Right ventricle myocardium inferior (tissue), 1 donor: ENCODE data around the gene SLC25A24. TPM values are rescaled to one million over a fixed set of nuclear protein-coding genes. Genes with fewer than 3 reads are reported as not detected.
"Not testable (repeated sequence)": the region's sequence is repeated elsewhere in the genome, so short reads cannot be mapped to it uniquely, and the experiment has no call there.

Experiments used
- ATAC-seq: fragments of 200-7000 bp; cut with Tn5 transposase; one replicate; pipeline ENCODE4 v1.9.1; 2020; ENCODE audit warnings: mild to moderate bottlenecking, moderate library complexity
- DNase-seq: peaks from one replicate; pipeline ENCODE4 v3.0.0; 2021; ENCODE audit errors: missing footprints
- intact Hi-C: fragments of 100-400 bp; cut with DNase I; formaldehyde crosslinking; loops from one replicate; pipeline ENCODE4 v1.11.0; 2022
- long read RNA-seq: library from polyadenylated mRNA; unstranded; transcript quantifications from one replicate; pipeline ENCODE4 v2.0.0, GENCODE V29; 2021
- total RNA-seq: library from RNA; stranded (reverse); fragmentation: NEBNext Ultra II Directional; extraction: Animal tissue kit (Norgen Biotek cat#: 25700); gene quantifications from one replicate; pipeline ENCODE4 v1.2.1, GENCODE V29; 2021
- donor health status: DM: no; HTN: yes; CAD: no; lungs with severe emphysema.

SLC25A24 gene
- 18.5 TPM for total RNA-seq
- long read RNA-seq, full-length matches to known transcripts = 8 of 8 reads
- long read RNA-seq, partial matches to known transcripts = 0 of 8 reads
- long read RNA-seq, other reads (novel, unspliced or antisense) = 0 of 8 reads

- DNase-seq = peak; percentile 93
- intact Hi-C loops = loop anchor here (5.0 kb wide), 1 partner anchor 43 kb away; no protein-coding TSS in a partner anchor
- ATAC-seq = peak; percentile 98
Measured at GRCh38 chr1:108199781-108200686, at the start of gene SLC25A24. Gene SLC25A24, minus strand, starts transcription at chr1:108200343. Its CDS starts 205 bp downstream, at chr1:108200138.

- intact Hi-C loops, DNase-seq, ATAC-seq: not testable (repeated sequence)
Measured at GRCh38 chr1:108243976-108244375, 43.8 kb upstream of the SLC25A24 start, which contains the start of gene NBPF4. Gene NBPF4, minus strand, starts transcription at chr1:108244076. Its CDS starts 315 bp downstream, at chr1:108243761.

- ATAC-seq, intact Hi-C loops, DNase-seq: not testable (repeated sequence)
Measured at GRCh38 chr1:108239426-108239825, 39.3 kb upstream of the SLC25A24 start.

GRCh38 chr1:108235308-108235707 lies 35.2 kb upstream of the SLC25A24 start:
- DNase-seq, intact Hi-C loops, ATAC-seq: not testable (repeated sequence)

- DNase-seq, ATAC-seq, intact Hi-C loops: not testable (repeated sequence)
Measured at GRCh38 chr1:108232183-108232582, 32.0 kb upstream of the SLC25A24 start.

GRCh38 chr1:108229976-108230375 lies 29.8 kb upstream of the SLC25A24 start:
- ATAC-seq, DNase-seq, intact Hi-C loops: not testable (repeated sequence)

GRCh38 chr1:108227772-108228171 lies 27.6 kb upstream of the SLC25A24 start:
- ATAC-seq, DNase-seq, intact Hi-C loops: not testable (repeated sequence)

GRCh38 chr1:108226855-108227254 lies 26.7 kb upstream of the SLC25A24 start:
- ATAC-seq, intact Hi-C loops, DNase-seq: not testable (repeated sequence)

- ATAC-seq, intact Hi-C loops, DNase-seq: not testable (repeated sequence)
Measured at GRCh38 chr1:108223226-108223625, 23.1 kb upstream of the SLC25A24 start.

- DNase-seq, ATAC-seq, intact Hi-C loops: not testable (repeated sequence)
Measured at GRCh38 chr1:108217515-108218174, 17.5 kb upstream of the SLC25A24 start.

GRCh38 chr1:108217007-108217406 lies 16.9 kb upstream of the SLC25A24 start:
- ATAC-seq, DNase-seq, intact Hi-C loops: not testable (repeated sequence)

- DNase-seq, ATAC-seq, intact Hi-C loops: not testable (repeated sequence)
Measured at GRCh38 chr1:108216028-108216890, 16.1 kb upstream of the SLC25A24 start.

GRCh38 chr1:108214641-108215465 lies 14.7 kb upstream of the SLC25A24 start:
- intact Hi-C loops, ATAC-seq, DNase-seq: not testable (repeated sequence)

GRCh38 chr1:108211014-108211413 lies 10.9 kb upstream of the SLC25A24 start:
- ATAC-seq (no peak), DNase-seq (no peak)
- intact Hi-C loops = no loop called here

GRCh38 chr1:108209456-108210108 lies 9.4 kb upstream of the SLC25A24 start:
- DNase-seq = no peak
- intact Hi-C loops = no loop called here
- ATAC-seq = no peak

- intact Hi-C loops = no loop called here
- DNase-seq (no peak), ATAC-seq (no peak)
Measured at GRCh38 chr1:108208724-108209446, 8.7 kb upstream of the SLC25A24 start.
